DMS79 (cell line): ENCODE data around the gene TBX20.
"Not testable (repeated sequence)": the region's sequence is repeated elsewhere in the genome, so short reads cannot be mapped to it uniquely, and the experiment has no call there.

Experiments
- DNase-seq: peaks from one replicate; lab custom pipeline; 2025; lab: John Stamatoyannopoulos, UW

TBX20 gene

GRCh38 chr7:35255443-35256255, 1.7 kb upstream of the TBX20 start:
- no peak for DNase-seq

- DNase-seq: no peak
Observed at GRCh38 chr7:35254496-35255442, 869 bp upstream of the TBX20 start.

GRCh38 chr7:35253460-35253709, 515 bp downstream of the TBX20 start:
- DNase-seq: no peak

GRCh38 chr7:35252612-35253459, 1.1 kb downstream of the TBX20 start:
- no peak for DNase-seq

- no peak for DNase-seq
Observed at GRCh38 chr7:35251606-35252310, 2.1 kb downstream of the TBX20 start.

- DNase-seq: no peak
Observed at GRCh38 chr7:35250941-35251340, 3.0 kb downstream of the TBX20 start.

GRCh38 chr7:35250452-35250851, 3.4 kb downstream of the TBX20 start:
- DNase-seq: no peak

GRCh38 chr7:35249537-35249907, 4.4 kb downstream of the TBX20 start:
- DNase-seq: no peak

- no peak for DNase-seq
Observed at GRCh38 chr7:35248576-35249536, 5.0 kb downstream of the TBX20 start.

GRCh38 chr7:35246819-35247218, 7.1 kb downstream of the TBX20 start:
- no peak for DNase-seq

GRCh38 chr7:35241884-35242283, 12.0 kb downstream of the TBX20 start:
- no peak for DNase-seq

GRCh38 chr7:35241436-35241835, 12.5 kb downstream of the TBX20 start:
- no peak for DNase-seq

- DNase-seq: not testable (repeated sequence)
Observed at GRCh38 chr7:35241008-35241407, 12.9 kb downstream of the TBX20 start.

GRCh38 chr7:35238456-35238855, 15.4 kb downstream of the TBX20 start:
- DNase-seq: not testable (repeated sequence)

GRCh38 chr7:35232994-35233393, 20.9 kb downstream of the TBX20 start:
- DNase-seq: no peak

- not testable (repeated sequence) for DNase-seq
Observed at GRCh38 chr7:35231221-35231620, 22.7 kb downstream of the TBX20 start.

- DNase-seq: not testable (repeated sequence)
Observed at GRCh38 chr7:35229116-35229780, 24.7 kb downstream of the TBX20 start.

- DNase-seq: not testable (repeated sequence)
Observed at GRCh38 chr7:35228496-35229051, 25.3 kb downstream of the TBX20 start.

GRCh38 chr7:35227438-35227837, 26.5 kb downstream of the TBX20 start:
- not testable (repeated sequence) for DNase-seq

- DNase-seq: not testable (repeated sequence)
Observed at GRCh38 chr7:35222445-35222844, 31.5 kb downstream of the TBX20 start.
